Neural cell (in vitro differentiated cells): ENCODE measurements around the gene VWA8. TPM values are rescaled to one million over a fixed set of nuclear protein-coding genes. Genes with fewer than 3 reads are reported as not detected.

Experiments used
- H2AFZ ChIP-seq: fragments of 200-600, 300-800 bp; sonication (generic), shearing (Covaris generic); 2 replicates; pipeline ENCODE4 v1.6.0; 2014; ENCODE audit warnings: low read depth, mild to moderate bottlenecking, antibody characterized with exemption, low read length, moderate library complexity
- H3F3A ChIP-seq: fragments of 200-600 bp; shearing (Covaris generic); 2 replicates; pipeline ENCODE4 v1.6.1; 2016; ENCODE audit warnings: mild to moderate bottlenecking, moderate library complexity, mixed read lengths, antibody characterized with exemption, low read length; ENCODE audit not compliant: insufficient read depth, poor library complexity, severe bottlenecking
- H3K27ac ChIP-seq: fragments of 200-600, 300-800 bp; sonication (generic), shearing (Covaris generic); 2 replicates; pipeline ENCODE4 v1.5.1; 2014; ENCODE audit warnings: mild to moderate bottlenecking, low read length, moderate library complexity
- H3K27me3 ChIP-seq: fragments of 300-800, 200-600 bp; sonication (generic), shearing (Covaris generic); 2 replicates; pipeline ENCODE4 v1.6.0; 2014; ENCODE audit warnings: mild to moderate bottlenecking, low read depth, low read length, moderate library complexity; ENCODE audit not compliant: insufficient read depth
- H3K36me3 ChIP-seq: fragments of 300-800, 200-600 bp; sonication (generic), shearing (Covaris generic); 2 replicates; pipeline ENCODE4 v1.5.1; 2014; ENCODE audit warnings: mild to moderate bottlenecking, antibody characterized with exemption, low read length, moderate library complexity; ENCODE audit not compliant: insufficient read depth
- H3K4me2 ChIP-seq: fragments of 300-800, 200-600 bp; sonication (generic), shearing (Covaris generic); 2 replicates; pipeline ENCODE4 v1.6.0; 2014; ENCODE audit warnings: mild to moderate bottlenecking, low read length
- H3K4me3 ChIP-seq: fragments of 300-800, 200-600 bp; sonication (generic), shearing (Covaris generic); 2 replicates; pipeline ENCODE4 v1.5.1; 2014; ENCODE audit warnings: mild to moderate bottlenecking, low read length, moderate library complexity
- H3K79me2 ChIP-seq: fragments of 200-600 bp; shearing (Covaris generic); replicated peaks from 2 replicates; pipeline ENCODE4 v1.6.0; 2014; ENCODE audit warnings: mild to moderate bottlenecking, low read length, moderate library complexity; ENCODE audit not compliant: insufficient read depth
- H3K9ac ChIP-seq: fragments of 300-800, 200-600 bp; sonication (generic), shearing (Covaris generic); 2 replicates; pipeline ENCODE4 v1.6.1; 2016; ENCODE audit warnings: mild to moderate bottlenecking, low read length, mixed read lengths
- H3K9me2 ChIP-seq: fragments of 200-600 bp; shearing (Covaris generic); 2 replicates; pipeline ENCODE4 v1.6.1; 2016; ENCODE audit warnings: mild to moderate bottlenecking, low read length, mixed read lengths; ENCODE audit not compliant: insufficient read depth
- H3K9me3 ChIP-seq: fragments of 200-600, 300-800 bp; sonication (generic), shearing (Covaris generic); 2 replicates; pipeline ENCODE4 v1.6.1; 2016; ENCODE audit warnings: mild to moderate bottlenecking, mixed run types, low read length, moderate library complexity, mixed read lengths
- H4K20me1 ChIP-seq: fragments of 200-600 bp; shearing (Covaris generic); 2 replicates; pipeline ENCODE4 v1.6.1; 2016; ENCODE audit warnings: mild to moderate bottlenecking, mixed run types; ENCODE audit not compliant: insufficient read depth
- CTCF ChIP-seq: fragments of 450-650 bp; IDR thresholded peaks from 2 replicates; pipeline ENCODE4 v1.5.1; 2014; ENCODE audit warnings: antibody characterized with exemption, mild to moderate bottlenecking, moderate library complexity; ENCODE audit not compliant: poor library complexity, severe bottlenecking
- EP300 ChIP-seq: fragments of 450-650 bp; conservative IDR thresholded peaks from 2 replicates; pipeline ENCODE4 v1.6.1; 2014; ENCODE audit warnings: antibody characterized with exemption, mild to moderate bottlenecking, moderate library complexity; ENCODE audit not compliant: poor library complexity, severe bottlenecking
- EZH2 ChIP-seq: fragments of 200-600, 300-800 bp; shearing (Covaris generic), sonication (generic); IDR thresholded peaks from 2 replicates; pipeline ENCODE4 v1.6.1; 2014; ENCODE audit warnings: antibody characterized with exemption, low read length, borderline replicate concordance, mild to moderate bottlenecking; ENCODE audit not compliant: insufficient read depth, poor library complexity, severe bottlenecking
- MXI1 ChIP-seq: fragments of 450-650 bp; conservative IDR thresholded peaks from 2 replicates; pipeline ENCODE4 v1.6.1; 2014; ENCODE audit warnings: antibody characterized with exemption, mild to moderate bottlenecking; ENCODE audit not compliant: poor library complexity, severe bottlenecking
- POLR2AphosphoS5 ChIP-seq: IDR thresholded peaks from 2 replicates; pipeline ENCODE4 v1.6.1; 2012
- RAD21 ChIP-seq: fragments of 450-650 bp; conservative IDR thresholded peaks from 2 replicates; pipeline ENCODE4 v1.6.1; 2014; ENCODE audit warnings: antibody characterized with exemption, mild to moderate bottlenecking, moderate library complexity
- REST ChIP-seq: IDR thresholded peaks from 2 replicates; pipeline ENCODE4 v1.6.1; 2012; ENCODE audit warnings: borderline replicate concordance
- SMC3 ChIP-seq: fragments of 450-650 bp; conservative IDR thresholded peaks from 2 replicates; pipeline ENCODE4 v1.6.1; 2014; ENCODE audit warnings: antibody characterized with exemption, mild to moderate bottlenecking, moderate library complexity; ENCODE audit not compliant: poor library complexity
- TAF1 ChIP-seq: IDR thresholded peaks from 2 replicates; pipeline ENCODE4 v1.6.1; 2012; ENCODE audit warnings: low read depth
- polyA plus RNA-seq: library from polyadenylated mRNA; depleted of rRNA; stranded (reverse); fragments of >200 nt; gene quantifications from 2 replicates; pipeline ENCODE4 v1.2.3, GENCODE V29; 2014

The VWA8 gene
- polyA plus RNA-seq, 1 donor from 2014 or later, result 3.6 TPM

GRCh38 chr13:41608111-41608838 is 352.6 kb downstream of the VWA8 start:
- no peaks in the 10 kb centered on the region for H3K9me2 ChIP-seq
- no peak overlapping the region for H3K9ac ChIP-seq
- H3K4me2 ChIP-seq, result no peak overlapping the region
- H3K9me3 ChIP-seq, result no peaks in the 10 kb centered on the region
- no peak overlapping the region for H3K4me3 ChIP-seq
- H3K27me3 ChIP-seq, result no peaks in the 10 kb centered on the region
- H3F3A ChIP-seq, result no peaks in the 10 kb centered on the region
- no peaks in the 10 kb centered on the region for H3K36me3 ChIP-seq
- no peak overlapping the region for H2AFZ ChIP-seq
- TF ChIP-seq RAD21 (no peak), CTCF (no peak), MXI1 (no peak), EP300 (no peak), REST (no peak), SMC3 (no peak), POLR2AphosphoS5 (no peak), TAF1 (no peak), EZH2 (no peak)
- H3K27ac ChIP-seq, result no peak overlapping the region
- H4K20me1 ChIP-seq, result no peaks in the 10 kb centered on the region
- no peaks in the 10 kb centered on the region for H3K79me2 ChIP-seq

DNA sequence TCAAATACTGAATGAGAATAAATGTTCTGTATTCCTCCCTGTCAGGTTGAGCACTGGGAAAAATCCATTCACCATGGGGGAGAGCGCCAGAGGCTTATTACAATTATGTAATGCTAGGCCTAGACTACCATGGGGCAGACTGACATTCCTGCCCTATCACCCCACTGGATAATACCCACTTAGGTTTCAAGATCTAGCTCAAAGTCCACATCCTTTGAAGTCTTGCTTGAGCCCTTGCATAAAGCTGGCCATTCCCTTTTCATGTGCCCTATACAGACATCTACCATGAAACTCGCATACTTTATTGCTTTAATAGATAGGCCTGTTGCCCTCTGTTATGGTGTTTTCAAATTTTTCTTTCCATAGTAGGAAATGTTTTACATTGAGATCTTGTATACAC is 354.3 kb downstream of the VWA8 start:
- H3K4me3 ChIP-seq, result no peak overlapping the region
- H3K9me3 ChIP-seq, result no peaks in the 10 kb centered on the region
- H3K79me2 ChIP-seq, result no peaks in the 10 kb centered on the region
- H3K27me3 ChIP-seq, result no peaks in the 10 kb centered on the region
- no peaks in the 10 kb centered on the region for H3F3A ChIP-seq
- no peak for TF ChIP-seq TAF1
- TF ChIP-seq MXI1, result no peak
- TF ChIP-seq RAD21, result no peak
- no peak for TF ChIP-seq CTCF
- TF ChIP-seq EP300, result no peak
- no peak for TF ChIP-seq POLR2AphosphoS5
- TF ChIP-seq REST, result no peak
- TF ChIP-seq SMC3, result no peak
- TF ChIP-seq EZH2, result no peak
- no peaks in the 10 kb centered on the region for H3K9me2 ChIP-seq
- H2AFZ ChIP-seq, result no peak overlapping the region
- no peak overlapping the region for H3K27ac ChIP-seq
- H3K4me2 ChIP-seq, result no peak overlapping the region
- no peaks in the 10 kb centered on the region for H3K36me3 ChIP-seq
- no peak overlapping the region for H3K9ac ChIP-seq
- H4K20me1 ChIP-seq, result no peaks in the 10 kb centered on the region
